ENCODE data around the gene QPRT. TPM values are rescaled to one million over a fixed set of nuclear protein-coding genes. Genes with fewer than 3 reads are reported as not detected.

The QPRT gene
- total RNA-seq, 1 experiment from 2014 or later: 27.9 TPM

GRCh38 chr16:29641561-29641960, 37.4 kb upstream of the QPRT start:
- no TSS peak for BruUV-seq (replicated peaks)
- DNase-seq (ENCODE audit: low read depth, low spot score): no peak
- H3K9me3 ChIP-seq (ENCODE audit: control insufficient read depth, insufficient read depth, low read depth, low read length): no peaks in the 10 kb centered on the region
- H3K4me1 ChIP-seq (ENCODE audit: control insufficient read depth, insufficient read depth, low read length): no peaks in the 10 kb centered on the region
- in situ Hi-C loops (cut with HindIII; ENCODE audit: low pct_unique_long_range_greater_than_20kb, low sequenced_read_pairs) (no loop called here), intact Hi-C loops (cut with micrococcal nuclease; ENCODE audit: unreplicated experiment) (no loop called here)
- POLR2A ChIA-PET: interaction anchor here (0.6 kb wide), 1 partner anchor 30 kb away, joined by 4 read pairs; no protein-coding TSS in a partner anchor
- H3K4me3 ChIP-seq (ENCODE audit: low read depth in 2 of 2, low read length in 2 of 2): no peak overlapping the region
- ATAC-seq: no peak; the same call in 1 of the 2 replicates
- no peak overlapping the region for H3K27ac ChIP-seq (ENCODE audit: low read length)
- TF ChIP-seq REST (IDR thresholded peaks at IDR 0.05; ENCODE audit: insufficient read depth in 1 of 2, low read depth in 2 of 2, low read length in 1 of 2) (no peak), POLR2AphosphoS5 (IDR thresholded peaks at IDR 0.05; ENCODE audit: low read depth, low read length) (no peak), SIN3A (IDR thresholded peaks at IDR 0.05; ENCODE audit: borderline replicate concordance, insufficient read depth, low read depth, low read length) (no peak), CTCF (IDR thresholded peaks at IDR 0.05) (no peak), TCF7L2 (IDR thresholded peaks at IDR 0.05; ENCODE audit: low read depth, low read length) (no peak)
- no peaks in the 10 kb centered on the region for H3K27me3 ChIP-seq (ENCODE audit: control insufficient read depth, insufficient read depth, low read length)
- CTCF ChIA-PET: interaction anchor here (1.2 kb wide), 1 partner anchor 32 kb away, joined by 3 read pairs; no protein-coding TSS in a partner anchor
- no peaks in the 10 kb centered on the region for H3K36me3 ChIP-seq (ENCODE audit: control insufficient read depth, insufficient read depth, low read length)

GRCh38 chr16:29643596-29643995, 35.4 kb upstream of the QPRT start:
- no peak for ATAC-seq
- Histone ChIP-seq H3K36me3 (ENCODE audit: control insufficient read depth, insufficient read depth, low read length) (no peaks in the 10 kb centered on the region), H3K27ac (ENCODE audit: low read length) (no peak overlapping the region), H3K4me1 (ENCODE audit: control insufficient read depth, insufficient read depth, low read length) (no peaks in the 10 kb centered on the region), H3K9me3 (ENCODE audit: control insufficient read depth, insufficient read depth, low read depth, low read length) (no peaks in the 10 kb centered on the region), H3K27me3 (ENCODE audit: control insufficient read depth, insufficient read depth, low read length) (no peaks in the 10 kb centered on the region), H3K4me3 (ENCODE audit: low read depth in 2 of 2, low read length in 2 of 2) (no peak overlapping the region)
- ChIA-PET CTCF (no interaction called here), POLR2A (no interaction called here)
- BruUV-seq (replicated peaks): no TSS peak
- TF ChIP-seq REST (IDR thresholded peaks at IDR 0.05; ENCODE audit: insufficient read depth in 1 of 2, low read depth in 2 of 2, low read length in 1 of 2): no peak
- TF ChIP-seq TCF7L2 (IDR thresholded peaks at IDR 0.05; ENCODE audit: low read depth, low read length): no peak
- no peak for TF ChIP-seq POLR2AphosphoS5 (IDR thresholded peaks at IDR 0.05; ENCODE audit: low read depth, low read length)
- TF ChIP-seq SIN3A (IDR thresholded peaks at IDR 0.05; ENCODE audit: borderline replicate concordance, insufficient read depth, low read depth, low read length): no peak
- TF ChIP-seq CTCF (IDR thresholded peaks at IDR 0.05): no peak
- no peak for DNase-seq (ENCODE audit: low read depth, low spot score)
- in situ Hi-C loops (cut with HindIII; ENCODE audit: low pct_unique_long_range_greater_than_20kb, low sequenced_read_pairs) (no loop called here), intact Hi-C loops (cut with micrococcal nuclease; ENCODE audit: unreplicated experiment) (no loop called here)
